ENCODE results near the gene NUP153.

NUP153 gene

GRCh38 chr6:17653198-17653882 lies 53.4 kb downstream of the NUP153 start:
- H3K4me3 ChIP-seq (ENCODE audit: low read depth, low read length): no peak overlapping the region
- no peak for TF ChIP-seq CTCF (IDR thresholded peaks at IDR 0.05; ENCODE audit: low read depth, low read length)
- no peak overlapping the region for H3K27ac ChIP-seq
- H3K36me3 ChIP-seq: peaks cover 97% of the 10 kb centered on the region
- DNase-seq: no peak
- no peaks in the 10 kb centered on the region for H3K27me3 ChIP-seq (ENCODE audit: insufficient read depth, low read depth, severe bottlenecking)
- H3K9me3 ChIP-seq (ENCODE audit: severe bottlenecking): no peaks in the 10 kb centered on the region

GRCh38 chr6:17650656-17651309 lies 55.9 kb downstream of the NUP153 start:
- no peak for TF ChIP-seq CTCF (IDR thresholded peaks at IDR 0.05; ENCODE audit: low read depth, low read length)
- H3K27me3 ChIP-seq (ENCODE audit: insufficient read depth, low read depth, severe bottlenecking): no peaks in the 10 kb centered on the region
- H3K4me3 ChIP-seq (ENCODE audit: low read depth, low read length): no peak overlapping the region
- H3K27ac ChIP-seq: no peak overlapping the region
- H3K9me3 ChIP-seq (ENCODE audit: severe bottlenecking): no peaks in the 10 kb centered on the region
- peaks cover 97% of the 10 kb centered on the region for H3K36me3 ChIP-seq
- DNase-seq: no peak

- Histone ChIP-seq H3K27ac (no peak overlapping the region), H3K27me3 (ENCODE audit: insufficient read depth, low read depth, severe bottlenecking) (no peaks in the 10 kb centered on the region), H3K36me3 (peaks cover 97% of the 10 kb centered on the region), H3K9me3 (ENCODE audit: severe bottlenecking) (no peaks in the 10 kb centered on the region), H3K4me3 (ENCODE audit: low read depth, low read length) (no peak overlapping the region)
- no peak for DNase-seq
- TF ChIP-seq CTCF (IDR thresholded peaks at IDR 0.05; ENCODE audit: low read depth, low read length): no peak
These were observed 58.0 kb downstream of the NUP153 start for GRCh38 chr6:17648745-17649144.

- no peak overlapping the region for H3K27ac ChIP-seq
- no peaks in the 10 kb centered on the region for H3K9me3 ChIP-seq (ENCODE audit: severe bottlenecking)
- DNase-seq: no peak
- no peaks in the 10 kb centered on the region for H3K27me3 ChIP-seq (ENCODE audit: insufficient read depth, low read depth, severe bottlenecking)
- peaks cover 100% of the 10 kb centered on the region for H3K36me3 ChIP-seq
- no peak overlapping the region for H3K4me3 ChIP-seq (ENCODE audit: low read depth, low read length)
- no peak for TF ChIP-seq CTCF (IDR thresholded peaks at IDR 0.05; ENCODE audit: low read depth, low read length)
These were observed 66.2 kb downstream of the NUP153 start for GRCh38 chr6:17640477-17640917.

GRCh38 chr6:17638212-17638715 lies 68.5 kb downstream of the NUP153 start:
- no peaks in the 10 kb centered on the region for H3K27me3 ChIP-seq (ENCODE audit: insufficient read depth, low read depth, severe bottlenecking)
- TF ChIP-seq CTCF (IDR thresholded peaks at IDR 0.05; ENCODE audit: low read depth, low read length): no peak
- H3K27ac ChIP-seq: no peak overlapping the region
- no peak for DNase-seq
- no peak overlapping the region for H3K4me3 ChIP-seq (ENCODE audit: low read depth, low read length)
- peaks cover 97% of the 10 kb centered on the region for H3K36me3 ChIP-seq
- H3K9me3 ChIP-seq (ENCODE audit: severe bottlenecking): no peaks in the 10 kb centered on the region
